GM20000 (cell line): ENCODE results near the gene MEGF9.
"Not testable (repeated sequence)": the region's sequence is repeated elsewhere in the genome, so short reads cannot be mapped to it uniquely, and the experiment has no call there.

Experiments used
- DNase-seq: peaks from one replicate; pipeline ENCODE4 v3.0.0; 2012; ENCODE audit warnings: low spot score
- TF ChIP-seq, protein P1 (sequence below): IDR thresholded peaks from 2 replicates; pipeline ENCODE4 v1.5.1; 2012; ENCODE audit warnings: mild to moderate bottlenecking, control low read depth; ENCODE audit errors: extremely low read depth, missing control alignments

MEGF9 gene

DNA sequence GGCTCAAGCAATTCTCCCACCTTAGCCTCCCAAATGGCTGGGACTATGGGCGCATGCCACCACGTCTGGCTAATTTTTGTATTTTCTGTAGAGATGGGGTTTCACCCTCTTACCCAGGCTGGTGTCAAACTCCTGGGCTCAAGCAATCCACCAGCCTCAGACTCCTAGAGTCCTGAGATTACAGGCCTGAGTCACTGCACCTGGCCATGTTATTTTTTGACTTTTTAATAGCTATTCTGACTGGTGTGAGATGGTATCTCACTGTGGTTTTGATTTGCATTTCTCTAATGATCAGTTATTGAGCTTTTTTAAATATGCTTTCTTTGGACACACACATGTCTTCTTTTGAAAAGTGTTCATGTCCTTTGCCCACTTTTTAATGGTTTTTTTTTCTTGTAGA lies 40.8 kb upstream of the MEGF9 start:
- DNase-seq: no peak
- TF ChIP-seq, protein P1, sequence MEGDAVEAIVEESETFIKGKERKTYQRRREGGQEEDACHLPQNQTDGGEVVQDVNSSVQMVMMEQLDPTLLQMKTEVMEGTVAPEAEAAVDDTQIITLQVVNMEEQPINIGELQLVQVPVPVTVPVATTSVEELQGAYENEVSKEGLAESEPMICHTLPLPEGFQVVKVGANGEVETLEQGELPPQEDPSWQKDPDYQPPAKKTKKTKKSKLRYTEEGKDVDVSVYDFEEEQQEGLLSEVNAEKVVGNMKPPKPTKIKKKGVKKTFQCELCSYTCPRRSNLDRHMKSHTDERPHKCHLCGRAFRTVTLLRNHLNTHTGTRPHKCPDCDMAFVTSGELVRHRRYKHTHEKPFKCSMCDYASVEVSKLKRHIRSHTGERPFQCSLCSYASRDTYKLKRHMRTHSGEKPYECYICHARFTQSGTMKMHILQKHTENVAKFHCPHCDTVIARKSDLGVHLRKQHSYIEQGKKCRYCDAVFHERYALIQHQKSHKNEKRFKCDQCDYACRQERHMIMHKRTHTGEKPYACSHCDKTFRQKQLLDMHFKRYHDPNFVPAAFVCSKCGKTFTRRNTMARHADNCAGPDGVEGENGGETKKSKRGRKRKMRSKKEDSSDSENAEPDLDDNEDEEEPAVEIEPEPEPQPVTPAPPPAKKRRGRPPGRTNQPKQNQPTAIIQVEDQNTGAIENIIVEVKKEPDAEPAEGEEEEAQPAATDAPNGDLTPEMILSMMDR: no peak

DNA sequence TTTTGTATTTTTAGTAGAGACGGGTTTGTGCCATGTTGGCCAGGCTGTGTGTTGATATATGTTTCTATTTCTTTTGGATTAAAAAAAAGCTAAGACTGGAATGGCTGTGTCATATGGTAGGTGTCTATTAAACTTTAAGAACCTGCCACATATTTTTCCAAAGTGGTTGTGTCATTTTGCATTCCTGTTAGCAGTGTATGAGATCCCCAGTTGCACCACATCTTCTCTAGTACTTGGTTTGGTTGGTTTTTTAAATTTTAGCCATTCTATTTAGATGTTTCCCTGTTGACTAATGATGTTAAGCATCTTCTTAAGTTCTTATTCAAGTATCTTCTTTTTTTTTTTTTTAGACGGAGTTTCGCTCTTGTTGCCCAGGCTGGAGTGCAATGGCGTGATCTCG lies 36.2 kb upstream of the MEGF9 start:
- TF ChIP-seq, protein P1: no peak
- no peak for DNase-seq

DNA sequence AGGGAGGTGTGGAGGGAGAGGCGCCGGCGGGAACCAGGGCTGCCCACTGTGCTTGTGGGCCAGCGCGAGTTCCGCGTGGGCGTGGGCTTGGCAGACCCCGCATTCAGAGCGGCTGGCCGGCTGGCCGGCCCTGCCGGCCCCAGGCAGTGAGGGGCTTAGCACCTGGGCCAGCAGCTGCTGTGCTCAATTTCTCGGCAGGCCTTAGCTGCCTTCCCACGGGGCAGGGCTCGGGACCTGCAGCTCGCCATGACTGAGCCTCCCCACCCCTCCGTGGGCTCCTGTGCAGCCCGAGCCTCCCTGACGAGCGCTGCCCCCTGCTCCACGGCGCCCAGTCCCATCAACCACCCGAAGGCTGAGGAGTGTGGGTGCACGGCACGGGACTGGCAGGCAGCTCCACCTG lies 32.1 kb upstream of the MEGF9 start:
- DNase-seq: not testable (repeated sequence)

DNA sequence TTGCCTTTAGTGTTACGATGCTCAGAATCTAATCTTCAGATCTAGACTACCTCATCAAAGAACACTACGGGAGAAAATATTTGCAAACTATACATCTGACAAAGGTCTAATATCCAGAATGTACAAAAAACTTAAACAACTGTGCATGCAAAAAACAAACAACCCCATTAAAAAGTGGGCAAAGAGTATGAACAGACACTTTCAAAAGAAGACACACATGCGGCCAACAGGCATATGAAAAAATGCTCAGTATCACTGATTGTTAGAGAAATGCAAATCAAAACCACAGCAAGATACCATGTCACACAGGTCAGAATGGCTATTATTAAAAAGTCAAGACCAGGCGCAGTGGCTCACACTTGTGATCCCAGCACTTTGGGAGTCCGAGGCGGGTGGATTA lies 31.0 kb upstream of the MEGF9 start:
- no peak for DNase-seq
- TF ChIP-seq, protein P1: no peak

DNA sequence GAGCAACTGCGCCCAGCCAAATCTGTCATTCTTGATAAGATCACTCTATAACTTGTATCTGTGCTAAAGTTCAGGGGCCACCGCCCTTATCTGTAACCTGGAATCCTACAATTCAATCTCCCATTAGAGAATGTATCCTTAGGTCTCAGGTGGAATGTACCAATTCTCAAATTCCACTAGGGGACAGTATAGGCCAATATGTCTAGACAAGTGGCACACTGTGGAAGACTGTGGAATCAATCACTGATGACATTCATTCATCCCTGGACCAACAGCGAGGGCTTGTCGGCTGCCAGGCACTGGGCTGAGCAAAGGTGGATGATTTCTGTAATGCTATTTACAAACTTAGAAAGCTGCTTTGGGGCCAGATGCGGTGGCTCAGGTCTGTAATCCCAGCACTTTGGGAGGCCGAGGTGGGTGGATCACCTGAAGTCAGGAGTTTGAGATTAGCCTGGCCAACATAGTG lies 28.7 kb upstream of the MEGF9 start:
- DNase-seq: peak; percentile 80

DNA sequence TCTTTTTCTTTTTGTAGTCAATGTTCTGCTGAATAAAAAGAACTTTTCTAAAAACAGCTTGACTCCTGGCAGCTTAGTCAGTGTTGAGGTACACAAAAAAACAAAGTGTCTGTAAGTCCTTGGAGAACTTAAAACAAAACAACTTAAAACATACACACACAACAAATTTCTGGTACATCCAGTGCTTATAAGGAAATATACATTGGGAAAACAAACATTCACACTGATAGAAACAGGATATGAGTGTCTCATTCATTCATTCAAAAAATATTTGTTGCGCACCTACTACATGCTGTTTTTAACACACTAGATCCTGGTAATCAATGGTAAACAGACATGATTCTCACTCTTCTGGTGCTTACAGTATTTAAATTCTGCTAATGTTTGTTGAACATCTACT lies 27.4 kb upstream of the MEGF9 start:
- TF ChIP-seq, protein P1: no peak
- no peak for DNase-seq

More for the DNA sequence above, 28.7 kb upstream of the MEGF9 start:
- TF ChIP-seq, protein P1: peak; percentile 30

DNA sequence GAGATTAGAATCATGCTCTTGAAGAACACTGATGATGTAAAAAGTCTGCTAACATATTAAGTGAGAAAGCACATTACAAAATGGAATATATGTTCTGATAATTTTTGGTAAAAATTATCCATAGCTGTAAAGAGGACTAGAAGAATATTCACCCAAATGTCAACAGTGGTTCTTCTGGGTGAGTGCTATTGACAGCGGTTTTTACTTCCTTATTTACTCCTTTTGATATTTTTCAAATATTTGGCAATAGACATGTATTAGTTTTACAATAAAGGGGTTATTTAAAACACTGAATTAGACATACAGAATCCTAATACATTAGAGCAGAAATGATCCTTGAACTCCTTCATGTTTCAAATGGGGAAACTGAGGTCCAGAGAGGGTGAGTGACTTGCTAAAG lies 26.9 kb upstream of the MEGF9 start:
- DNase-seq: no peak
- TF ChIP-seq, protein P1: no peak

DNA sequence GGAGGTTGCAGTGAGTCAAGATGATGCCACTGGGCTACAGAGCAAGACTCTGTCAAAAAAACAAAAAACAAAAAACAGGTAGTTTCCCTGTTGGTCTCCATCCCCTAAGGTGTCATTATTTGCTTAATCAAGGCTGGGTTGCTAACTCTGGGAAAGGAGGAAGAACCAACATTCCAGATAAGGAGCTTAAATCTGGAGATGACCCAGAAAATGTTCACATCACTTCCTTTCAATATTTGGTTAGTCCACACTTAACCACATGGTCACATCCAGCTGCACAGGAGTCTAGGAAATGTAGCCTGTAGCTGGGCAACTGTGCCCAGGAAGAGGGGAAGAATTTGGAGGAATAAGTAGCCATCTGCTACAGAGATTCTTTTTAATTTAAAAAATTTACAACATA lies 25.9 kb upstream of the MEGF9 start:
- no peak for DNase-seq
- TF ChIP-seq, protein P1: no peak
